Tibial artery (tissue), 4 donors: Measurements from ENCODE around the gene LARP6.
"Not testable (repeated sequence)": the region's sequence is repeated elsewhere in the genome, so short reads cannot be mapped to it uniquely, and the experiment has no call there.

Experiments used
- DNase-seq, 2 donors: peaks; one replicate each; pipeline ENCODE4 v3.0.0-alpha.2; 2019
- H3K27ac ChIP-seq, 2 donors: fragments of 200-600 bp; sonication (generic) in 1 of 2; 1 replicate in 1 of 2; 2 replicates in 1 of 2; pipeline ENCODE4 v1.5.1; 2018 to 2019; ENCODE audit warnings: mild to moderate bottlenecking in 1 of 2
- H3K27me3 ChIP-seq, 2 donors: fragments of 200-600 bp; sonication (generic) in 1 of 2; one replicate each; pipeline versions ENCODE4 v1.5.1 to v1.6.0; 2016 to 2019
- H3K36me3 ChIP-seq, 3 donors: fragments of 200-600 bp; sonication (generic) in 2 of 3; one replicate each; pipeline ENCODE4 v1.5.1; 2016 to 2019; ENCODE audit warnings: mild to moderate bottlenecking in 2 of 3
- H3K4me1 ChIP-seq, 4 donors: fragments of 200-600 bp; sonication (generic) in 2 of 4; 1 replicate in 3 of 4; 2 replicates in 1 of 4; pipeline ENCODE4 v1.5.1; 2016 to 2019
- H3K4me3 ChIP-seq, 2 donors: fragments of 200-600 bp; sonication (generic) in 1 of 2; 1 replicate in 1 of 2; 2 replicates in 1 of 2; pipeline ENCODE4 v1.5.1; 2018 to 2019; ENCODE audit warnings: mild to moderate bottlenecking in 2 of 2
- H3K9me3 ChIP-seq, 3 donors: fragments of 200-600 bp; sonication (generic) in 1 of 3; one replicate each; pipeline ENCODE4 v1.5.1; 2016 to 2019
- CTCF ChIP-seq, 2 experiments: fragments of 200-600 bp in 1 of 2; fragments of 450-650 bp in 1 of 2; IDR thresholded peaks; one replicate each; pipeline ENCODE4 v1.5.1; 2017 to 2019; ENCODE audit warnings: antibody characterized with exemption in 2 of 2, mild to moderate bottlenecking in 1 of 2, moderate library complexity in 1 of 2
- intact Hi-C: fragments of 100-400 bp; cut with DNase I; formaldehyde crosslinking; loops from one replicate; pipeline ENCODE4 v1.15.0; 2023; ENCODE audit warnings: low total_unique reads

Gene LARP6

DNA sequence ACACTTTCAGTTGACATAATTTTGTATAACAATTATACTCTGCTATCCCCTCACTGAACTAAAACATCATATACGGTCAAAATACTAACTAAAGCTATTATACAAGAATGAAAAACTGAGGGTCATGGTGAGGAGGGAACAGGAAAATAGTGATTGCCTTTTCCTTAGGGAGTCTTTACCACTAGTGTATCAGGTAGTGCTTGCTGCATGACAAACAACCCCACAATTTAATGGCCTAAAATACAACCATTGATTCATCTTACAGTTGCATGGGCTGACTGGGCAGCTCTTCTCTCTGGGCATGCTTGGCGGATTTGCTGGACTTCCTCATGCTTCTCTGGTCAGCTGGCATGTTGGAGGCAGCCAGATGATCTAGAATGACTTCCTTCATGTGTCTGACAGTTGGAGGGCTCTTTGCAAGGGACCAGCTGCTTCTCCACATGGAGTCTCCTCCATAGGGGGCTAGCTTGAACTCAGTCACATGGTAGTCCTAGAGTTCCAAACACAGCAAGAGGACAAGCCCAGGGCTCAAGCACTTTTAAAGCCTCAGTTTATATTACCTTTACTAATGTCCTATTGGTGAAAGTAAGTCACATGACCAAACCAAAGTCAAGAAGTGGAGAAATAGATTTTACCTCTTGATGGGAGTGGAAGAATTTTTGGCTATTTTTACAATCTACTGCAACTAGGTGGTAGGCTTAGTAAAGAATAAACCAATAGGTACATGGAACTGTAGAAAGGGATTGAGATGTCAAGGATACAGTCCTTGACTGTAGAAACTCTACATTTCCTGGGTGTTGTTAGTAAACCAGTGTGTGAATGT lies 19.5 kb upstream of the LARP6 start:
- H3K4me1 ChIP-seq = peaks cover 0 to 7% (median 3%) of the 10 kb centered on the region in 4 donors

GRCh38 chr15:70871490-70871889 lies 17.5 kb upstream of the LARP6 start:
- H3K4me1 ChIP-seq, H3K9me3 ChIP-seq, intact Hi-C loops, H3K27ac ChIP-seq, H3K4me3 ChIP-seq, DNase-seq, H3K27me3 ChIP-seq, H3K36me3 ChIP-seq: not testable (repeated sequence)

More for the DNA sequence above, 19.5 kb upstream of the LARP6 start:
- no peak for DNase-seq
- H3K4me3 ChIP-seq = no peak overlapping the region
- no peak overlapping the region for H3K27ac ChIP-seq
- H3K36me3 ChIP-seq = no peaks in the 10 kb centered on the region
- no peaks in the 10 kb centered on the region for H3K27me3 ChIP-seq
- intact Hi-C loops = no loop called here
- TF ChIP-seq CTCF (IDR thresholded peaks at IDR 0.05) = no peak
- no peaks in the 10 kb centered on the region for H3K9me3 ChIP-seq

- no peak for TF ChIP-seq CTCF (IDR thresholded peaks at IDR 0.05)
- peaks cover 0 to 7% (median 3%) of the 10 kb centered on the region in 4 donors for H3K4me1 ChIP-seq
- H3K27ac ChIP-seq = no peak overlapping the region
- H3K9me3 ChIP-seq = no peaks in the 10 kb centered on the region
- DNase-seq = no peak
- no peak overlapping the region for H3K4me3 ChIP-seq
- no peaks in the 10 kb centered on the region for H3K27me3 ChIP-seq
- no peaks in the 10 kb centered on the region for H3K36me3 ChIP-seq
- intact Hi-C loops = no loop called here
Measured at GRCh38 chr15:70870051-70870450, 16.1 kb upstream of the LARP6 start.

DNA sequence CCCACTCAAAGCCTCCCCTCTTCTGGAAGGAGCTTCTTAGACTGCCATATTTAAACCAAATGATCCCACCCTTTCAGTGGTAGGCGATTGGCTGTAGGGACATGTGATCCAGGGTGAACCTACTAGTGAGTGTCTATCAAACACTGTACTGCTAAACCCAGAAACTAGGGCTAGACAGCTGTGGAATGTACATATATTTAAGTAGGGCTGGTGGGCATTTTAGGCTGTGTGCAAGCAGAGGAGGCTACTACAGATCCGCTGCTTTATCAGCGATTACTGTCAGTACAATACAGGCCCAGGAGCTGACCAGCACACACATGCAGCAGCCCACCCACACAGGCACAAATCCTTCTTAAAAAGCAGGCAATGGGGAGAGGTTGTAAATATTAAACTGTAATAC lies 15.4 kb upstream of the LARP6 start:
- intact Hi-C loops = no loop called here
- no peak for TF ChIP-seq CTCF (IDR thresholded peaks at IDR 0.05)
- H3K36me3 ChIP-seq = no peaks in the 10 kb centered on the region
- H3K27ac ChIP-seq = no peak overlapping the region
- H3K27me3 ChIP-seq = no peaks in the 10 kb centered on the region
- H3K9me3 ChIP-seq = no peaks in the 10 kb centered on the region
- H3K4me1 ChIP-seq = peaks cover 0 to 7% (median 4%) of the 10 kb centered on the region in 4 donors
- no peak overlapping the region for H3K4me3 ChIP-seq
- no peak for DNase-seq

DNA sequence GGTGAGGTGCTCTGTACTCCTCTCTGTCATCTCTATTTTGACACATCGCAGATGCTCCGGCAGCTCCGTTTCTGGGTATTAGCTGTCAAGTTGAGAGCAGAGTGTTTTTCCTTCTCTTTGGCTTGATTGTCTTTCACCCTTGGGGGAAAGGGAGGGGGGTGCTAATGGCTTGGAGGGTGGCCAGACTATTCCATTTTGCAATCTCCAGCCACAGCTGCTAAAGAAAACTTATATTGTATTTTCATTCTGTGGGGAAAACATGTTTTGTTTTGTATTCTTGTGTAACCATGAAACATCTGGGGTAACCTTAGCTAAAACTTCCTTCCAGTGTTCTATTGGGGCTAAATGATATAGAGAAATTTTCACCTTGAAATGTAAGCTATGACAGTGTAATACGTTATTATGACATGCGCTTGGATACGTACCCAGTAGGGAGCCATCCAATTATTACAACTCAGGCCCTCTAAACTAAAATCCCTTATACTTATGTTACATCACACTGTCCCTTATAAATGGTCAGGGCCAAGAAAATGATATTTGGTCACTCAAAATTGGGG lies 14.0 kb upstream of the LARP6 start:
- peak in 1 of 2 donors; percentile 50 for DNase-seq
- no peak overlapping the region for H3K27ac ChIP-seq

More for the DNA sequence above, 14.0 kb upstream of the LARP6 start:
- TF ChIP-seq CTCF (IDR thresholded peaks at IDR 0.05) = no peak
- no peaks in the 10 kb centered on the region for H3K9me3 ChIP-seq
- intact Hi-C loops = no loop called here
- no peak overlapping the region for H3K4me3 ChIP-seq
- no peaks in the 10 kb centered on the region for H3K27me3 ChIP-seq
- H3K36me3 ChIP-seq = no peaks in the 10 kb centered on the region
- H3K4me1 ChIP-seq = peaks cover 0 to 10% (median 4%) of the 10 kb centered on the region in 4 donors
